Lung (tissue), 12 donors: ENCODE results near the gene BABAM2. TPM values are rescaled to one million over a fixed set of nuclear protein-coding genes. Genes with fewer than 3 reads are reported as not detected.

ENCODE experiments used
- ATAC-seq: fragments of 200-7000 bp; cut with Tn5 transposase; one replicate; pipeline ENCODE4 v1.9.1; 2020; ENCODE audit warnings: moderate number of reproducible peaks; ENCODE audit not compliant: insufficient read depth, low FRiP score
- DNase-seq, 3 donors: peaks; one replicate each; pipeline ENCODE4 v3.0.0-alpha.2; 2013 to 2017
- H3K27ac ChIP-seq, 2 donors: one replicate each; pipeline ENCODE4 v1.5.1; 2013; ENCODE audit warnings: mild to moderate bottlenecking in 2 of 2, moderate library complexity in 2 of 2, control low read depth in 1 of 2, inconsistent platforms in 1 of 2, low read depth in 1 of 2, low read length in 1 of 2
- H3K27me3 ChIP-seq, 3 donors: one replicate each; pipeline ENCODE4 v1.5.1; 2013; ENCODE audit warnings: low read length in 2 of 3; ENCODE audit not compliant: control insufficient read depth in 3 of 3, insufficient read depth in 3 of 3
- H3K36me3 ChIP-seq, 4 donors: one replicate each; pipeline ENCODE4 v1.5.1; 2013; ENCODE audit warnings: low read length in 4 of 4, mild to moderate bottlenecking in 1 of 4, moderate library complexity in 1 of 4; ENCODE audit not compliant: control insufficient read depth in 4 of 4, insufficient read depth in 4 of 4
- H3K4me1 ChIP-seq, 5 donors: one replicate each; pipeline ENCODE4 v1.5.1; 2013; ENCODE audit warnings: low read length in 5 of 5, mild to moderate bottlenecking in 2 of 5, moderate library complexity in 1 of 5; ENCODE audit not compliant: control insufficient read depth in 5 of 5, insufficient read depth in 5 of 5
- H3K4me3 ChIP-seq: one replicate; pipeline ENCODE4 v1.5.1; 2013; ENCODE audit warnings: mild to moderate bottlenecking, control low read depth, moderate library complexity
- H3K9ac ChIP-seq, 2 donors: one replicate each; pipeline ENCODE4 v1.5.1; 2013; ENCODE audit warnings: low read length in 2 of 2, control low read depth in 1 of 2; ENCODE audit not compliant: insufficient read depth in 1 of 2
- H3K9me3 ChIP-seq, 4 donors: one replicate each; pipeline ENCODE4 v1.5.1; 2013; ENCODE audit warnings: low read length in 3 of 4, mild to moderate bottlenecking in 1 of 4, moderate library complexity in 1 of 4; ENCODE audit not compliant: control insufficient read depth in 4 of 4, insufficient read depth in 3 of 4
- CTCF ChIP-seq: IDR thresholded peaks from 2 replicates; pipeline ENCODE4 v1.5.1; 2012; ENCODE audit warnings: mild to moderate bottlenecking; ENCODE audit errors: control extremely low read depth, extremely low read depth
- WGBS, 2 donors: extraction: QIAGEN DNeasy Blood & Tissue Kit; methylation state at CpG; one replicate each; pipeline ENCODE4 v1.1.7; 2013; 5-methylcytosine and 5-hydroxymethylcytosine counted together
- polyA plus RNA-seq, 2 donors: library from polyadenylated mRNA; stranded (reverse); fragments of 200-250 nt; gene quantifications; one replicate each; pipeline ENCODE4 v1.2.1, GENCODE V29; 2013
- total RNA-seq, 2 donors: library from RNA; depleted of rRNA in 1 of 2; stranded (reverse); fragments of >200 nt in 1 of 2; gene quantifications; one replicate each; pipeline ENCODE4 v1.2.1, GENCODE V29; 2014 to 2021
- donor health status: control.
- donor health status: control.
- donor health status: Bipolar disorder and iron deficiency.
- donor health status: healthy.
- donor health status: DM: yes; HTN: yes; CAD: no.

Gene BABAM2
- total and polyA plus RNA-seq, 4 donors, result 19.0 to 43.3 (median 33.7) TPM

- Histone ChIP-seq H3K4me1 (peaks cover 0 to 4% (median 0%) of the 10 kb centered on the region in 5 donors), H3K27ac (no peak overlapping the region), H3K9ac (no peak overlapping the region), H3K9me3 (no peaks in the 10 kb centered on the region), H3K27me3 (peaks cover 0 to 7% (median 0%) of the 10 kb centered on the region in 3 donors), H3K4me3 (no peak overlapping the region), H3K36me3 (no peaks in the 10 kb centered on the region)
- no peak for TF ChIP-seq CTCF
- ATAC-seq, result no peak
- DNase-seq, result no peak
- 95 to 96% methylated on average over 5 of the region's 5 CpGs for WGBS, 2 donors
These were observed 168.3 kb downstream of the BABAM2 start for GRCh38 chr2:28058791-28059190.

DNA sequence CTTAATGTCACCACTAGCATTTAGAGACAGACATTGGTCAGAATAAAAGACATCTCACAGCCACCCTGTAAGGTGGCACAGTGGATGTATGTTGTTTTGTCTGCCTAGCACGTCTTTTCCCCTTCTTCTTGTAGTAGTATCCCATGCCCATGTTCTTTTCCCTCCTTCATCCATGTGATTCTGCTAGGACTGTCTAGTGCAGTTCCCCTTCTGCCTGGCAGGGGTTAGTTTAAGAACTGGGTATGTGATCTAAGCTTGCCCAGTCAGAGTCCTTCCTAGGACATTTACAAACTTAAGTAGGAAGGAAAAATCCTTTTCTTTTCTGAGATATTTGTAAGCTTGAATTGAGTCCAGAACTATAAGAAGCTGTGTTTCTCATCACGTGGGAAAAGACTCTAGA lies 172.3 kb downstream of the BABAM2 start:
- Histone ChIP-seq H3K27me3 (peaks cover 0 to 7% (median 0%) of the 10 kb centered on the region in 3 donors), H3K36me3 (no peaks in the 10 kb centered on the region), H3K9ac (no peak overlapping the region), H3K27ac (no peak overlapping the region), H3K9me3 (no peaks in the 10 kb centered on the region), H3K4me3 (no peak overlapping the region), H3K4me1 (peaks cover 0 to 4% (median 0%) of the 10 kb centered on the region in 5 donors)
- DNase-seq (no peak), ATAC-seq (no peak)
- WGBS, 2 donors, result 85 to 96% methylated on average over 2 of the region's 2 CpGs
- TF ChIP-seq CTCF, result no peak

- Histone ChIP-seq H3K9me3 (no peaks in the 10 kb centered on the region), H3K36me3 (no peaks in the 10 kb centered on the region), H3K9ac (no peak overlapping the region), H3K27ac (no peak overlapping the region), H3K4me1 (peaks cover 0 to 4% (median 0%) of the 10 kb centered on the region in 5 donors), H3K27me3 (peaks cover 0 to 7% (median 0%) of the 10 kb centered on the region in 3 donors), H3K4me3 (no peak overlapping the region)
- no peak for DNase-seq
- ATAC-seq, result no peak
- no peak for TF ChIP-seq CTCF
These were observed 173.0 kb downstream of the BABAM2 start for GRCh38 chr2:28063492-28063962.

- Histone ChIP-seq H3K4me3 (no peak overlapping the region), H3K4me1 (peaks cover 0 to 3% (median 0%) of the 10 kb centered on the region in 5 donors), H3K9ac (no peak overlapping the region), H3K27me3 (peaks cover 0 to 9% (median 0%) of the 10 kb centered on the region in 3 donors), H3K27ac (no peak overlapping the region), H3K9me3 (no peaks in the 10 kb centered on the region), H3K36me3 (no peaks in the 10 kb centered on the region)
- TF ChIP-seq CTCF, result no peak
- no peak for DNase-seq
- ATAC-seq, result no peak
- 98 to 100% methylated on average over 1 of the region's 1 CpG for WGBS, 2 donors
These were observed 177.1 kb downstream of the BABAM2 start for GRCh38 chr2:28067602-28068001.
